Stimulated activated CD4-positive, alpha-beta T cell treated with anti-CD3 and anti-CD28 coated beads, Interleukin-1b, Interleukin-23, amount 100 ng/mL, for 24 hours (primary cell): ENCODE measurements around the gene SCLT1.
"Not testable (repeated sequence)": the region's sequence is repeated elsewhere in the genome, so short reads cannot be mapped to it uniquely, and the experiment has no call there.

Experiments
- DNase-seq, 4 experiments: peaks; one replicate each; pipeline ENCODE4 v3.0.0-alpha.2; 2020; ENCODE audit warnings: low read depth in 4 of 4, low spot score in 1 of 4

Gene SCLT1

DNA sequence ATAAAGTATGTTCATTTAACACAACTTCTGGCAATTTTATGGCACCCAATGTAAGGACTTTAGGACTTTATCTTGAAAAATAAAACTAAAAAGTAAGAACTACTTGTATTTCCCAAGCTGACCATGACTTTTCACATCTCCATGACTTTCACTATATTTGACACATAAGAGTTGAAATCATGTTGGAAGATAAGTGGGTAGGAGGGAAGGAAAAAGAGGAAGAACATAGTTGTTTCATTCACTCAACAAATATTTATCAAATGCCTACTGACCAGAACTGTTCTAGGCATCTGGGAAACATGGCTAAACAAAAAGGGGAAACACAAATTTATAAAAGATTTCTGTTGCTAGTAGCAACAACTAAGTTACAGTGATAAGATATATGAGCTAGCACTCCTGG is 16.0 kb downstream of the SCLT1 start:
- DNase-seq, result no peak

DNA sequence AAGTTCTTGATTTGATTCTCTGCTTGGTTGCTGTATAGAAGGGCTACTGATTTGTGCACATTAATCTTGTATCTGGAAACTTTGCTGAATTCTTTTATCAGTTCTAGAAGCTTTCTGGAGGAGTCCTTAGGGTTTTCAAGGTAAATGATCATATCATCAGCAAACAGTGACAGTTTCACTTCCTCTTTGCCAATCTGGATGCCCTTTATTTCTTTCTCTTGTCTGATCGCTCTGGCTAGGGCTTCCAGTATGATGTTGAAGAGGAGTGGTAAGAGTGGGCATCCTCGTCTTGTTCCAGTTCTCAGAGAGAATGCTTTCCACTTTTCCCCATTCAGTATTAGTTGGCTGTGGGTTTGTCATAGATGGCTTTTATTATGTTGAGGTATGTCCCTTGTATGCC is 23.8 kb downstream of the SCLT1 start:
- not testable (repeated sequence) for DNase-seq

DNA sequence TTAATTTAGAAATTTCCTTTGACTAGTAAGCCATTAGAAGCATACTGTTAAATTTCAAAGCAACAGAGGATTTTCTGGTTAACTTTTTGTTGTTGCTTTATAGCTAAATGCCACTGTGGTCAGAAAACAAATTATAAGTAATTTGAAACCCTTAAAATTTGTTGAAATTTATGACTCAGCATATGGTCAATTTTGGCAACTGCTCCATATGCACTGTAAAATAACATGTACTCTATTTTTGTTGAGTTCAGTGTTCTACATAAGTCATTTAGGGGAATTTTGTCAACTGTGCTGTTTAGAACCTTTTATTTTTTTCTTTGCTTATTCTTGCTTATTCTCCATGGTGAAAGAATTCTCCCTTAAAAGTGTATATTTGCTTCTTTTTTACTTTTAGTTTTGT is 28.6 kb downstream of the SCLT1 start:
- DNase-seq, result no peak

DNA sequence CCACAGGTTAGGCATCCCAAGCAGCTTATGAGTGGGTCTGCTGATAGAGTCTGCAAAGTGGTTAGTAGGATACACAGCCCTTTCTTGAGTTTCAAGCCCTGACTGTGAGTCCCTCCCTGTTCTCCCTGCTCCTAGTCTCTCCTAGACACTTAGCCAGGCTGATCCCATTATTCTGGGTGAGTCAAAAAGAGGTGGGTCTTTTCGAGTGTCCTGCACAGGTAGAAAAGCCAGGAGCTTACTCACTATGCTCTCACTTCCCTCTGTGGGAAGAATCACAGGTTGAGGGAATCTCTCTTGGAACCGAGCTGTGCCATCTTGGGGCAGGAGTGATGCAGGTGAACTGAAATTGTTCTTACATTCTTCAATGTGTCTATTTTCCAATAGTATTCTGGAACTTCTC is 29.7 kb downstream of the SCLT1 start:
- no peak for DNase-seq

DNA sequence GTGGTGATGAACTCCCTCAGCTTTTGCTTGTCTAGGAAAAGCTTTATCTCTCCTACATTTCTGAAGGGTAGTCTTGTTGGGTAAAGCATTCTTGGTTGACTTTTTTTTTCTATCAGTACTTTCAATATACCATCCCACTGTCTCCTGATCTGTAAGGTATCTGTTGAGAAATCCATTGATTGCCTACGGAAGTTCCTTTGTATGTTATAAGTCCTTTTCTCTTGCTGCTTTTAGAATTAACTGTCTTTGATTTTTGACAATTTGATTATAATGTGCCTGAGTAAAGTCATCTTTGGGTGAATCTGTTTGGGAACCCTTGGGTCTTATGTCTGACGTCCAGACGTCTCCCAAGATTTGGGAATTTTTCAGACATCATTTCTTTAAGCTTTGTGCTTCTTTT is 30.8 kb downstream of the SCLT1 start:
- DNase-seq, result no peak

DNA sequence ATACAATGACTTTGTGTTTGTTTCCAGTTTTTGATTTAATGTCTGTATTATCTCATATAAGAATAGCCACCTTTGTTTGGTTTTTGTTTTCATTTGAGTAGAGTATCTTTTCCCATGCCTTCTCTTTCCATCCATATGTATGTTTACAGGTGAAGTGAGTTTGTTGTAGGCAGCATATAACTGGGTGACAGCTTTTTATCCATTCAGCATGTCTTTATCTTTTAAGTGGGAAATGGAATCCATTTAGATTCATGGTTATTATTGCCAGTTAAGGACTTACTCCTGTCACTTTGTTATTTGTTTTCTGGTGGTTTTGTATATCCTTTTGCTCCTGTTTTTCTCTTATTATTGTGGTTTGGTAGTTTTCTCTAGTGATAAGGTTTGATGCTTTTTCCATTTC is 34.3 kb downstream of the SCLT1 start:
- DNase-seq, result no peak

DNA sequence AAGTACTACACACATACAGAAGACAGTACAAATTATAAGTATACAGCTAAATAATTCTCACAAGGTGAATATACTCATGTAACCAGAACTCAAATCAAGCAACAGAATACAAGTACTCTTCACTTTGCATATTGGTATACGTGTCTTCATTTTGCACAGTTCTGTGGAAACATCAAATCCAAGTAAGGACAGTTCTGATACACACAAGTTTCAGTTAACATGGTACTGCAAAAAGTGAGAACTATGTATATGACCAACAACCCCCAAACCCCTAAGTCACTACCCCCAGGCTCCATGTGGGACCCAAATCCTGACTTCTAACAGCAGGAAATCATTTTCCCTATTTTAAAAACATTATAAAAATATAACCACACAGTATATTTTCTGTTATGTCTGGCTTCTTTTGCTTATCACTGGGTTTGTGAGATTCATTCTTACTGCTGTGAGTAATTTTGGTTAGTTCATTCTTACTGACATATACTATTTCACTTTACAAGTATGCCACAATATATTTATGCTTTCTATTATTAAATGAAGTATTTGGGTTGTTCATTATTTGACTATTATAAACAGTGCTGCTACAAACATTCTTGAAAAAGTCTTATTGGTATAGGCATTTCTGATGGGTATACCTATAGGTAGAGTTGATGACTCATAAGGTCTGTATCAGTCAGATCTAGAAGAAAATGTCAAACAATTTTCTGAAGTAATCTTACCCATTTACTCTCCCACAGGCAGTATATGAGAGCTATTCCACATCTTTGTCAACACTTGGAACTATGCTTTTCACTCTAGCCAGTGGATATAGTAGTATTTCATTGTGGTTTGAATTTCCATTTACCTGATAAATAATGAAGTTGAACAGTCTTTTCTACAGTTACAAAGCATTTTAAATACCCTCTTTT is 47.0 kb downstream of the SCLT1 start:
- no peak for DNase-seq

DNA sequence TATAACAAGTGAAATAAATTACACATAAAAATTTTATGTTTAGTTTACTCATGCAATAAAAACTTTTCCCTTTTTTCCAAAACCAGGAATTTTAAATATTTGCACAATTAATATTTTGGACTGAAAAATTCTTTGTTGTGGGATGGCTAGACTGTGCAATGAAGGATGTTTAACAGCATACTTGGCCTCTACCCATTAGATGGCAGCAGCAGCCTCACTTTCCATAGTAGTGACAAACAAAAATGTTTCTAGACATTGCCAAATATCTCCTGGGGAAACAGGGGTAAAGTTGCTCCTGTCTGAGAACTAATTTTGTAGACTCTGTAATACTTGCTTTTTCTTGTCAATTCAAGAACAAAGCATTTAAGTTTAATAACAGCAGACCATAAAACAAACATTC is 49.8 kb downstream of the SCLT1 start:
- no peak for DNase-seq

DNA sequence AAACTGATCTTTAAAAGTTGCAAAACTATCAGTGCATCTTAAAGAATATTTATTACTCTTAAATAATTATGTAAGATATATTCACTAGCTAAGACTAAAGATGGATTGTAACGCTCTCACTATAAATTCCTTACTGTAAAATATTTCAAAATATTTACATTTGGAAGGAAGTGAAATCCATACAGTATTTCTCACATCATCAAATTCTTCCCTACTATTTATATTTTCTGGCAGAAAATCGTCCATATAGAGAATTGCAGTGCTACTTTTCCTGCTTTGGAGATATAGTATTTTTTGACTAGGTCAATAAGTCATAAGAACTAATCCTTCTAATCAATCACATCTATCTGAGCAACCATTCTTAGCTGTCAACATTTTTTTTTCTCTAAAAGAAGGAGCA is 52.9 kb downstream of the SCLT1 start:
- no peak for DNase-seq

DNA sequence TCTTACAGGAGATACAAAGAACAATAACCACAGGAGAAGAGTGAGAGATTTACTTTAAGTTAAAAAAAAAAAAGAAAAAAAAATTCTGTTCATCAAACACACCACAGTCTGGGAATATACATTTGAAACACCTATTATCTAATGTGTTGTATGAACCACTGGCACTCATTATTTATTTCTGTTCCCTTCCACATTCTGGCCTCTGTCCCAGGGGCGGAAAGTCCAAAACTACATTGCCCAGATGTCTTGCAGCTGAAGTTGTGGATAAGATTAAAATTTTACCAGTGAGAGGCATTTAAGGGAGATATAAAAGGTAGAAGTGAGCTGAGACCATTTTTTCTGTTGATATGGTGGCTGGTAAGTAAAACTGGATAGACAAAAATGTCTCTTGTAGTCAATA is 56.2 kb downstream of the SCLT1 start:
- DNase-seq, result no peak

DNA sequence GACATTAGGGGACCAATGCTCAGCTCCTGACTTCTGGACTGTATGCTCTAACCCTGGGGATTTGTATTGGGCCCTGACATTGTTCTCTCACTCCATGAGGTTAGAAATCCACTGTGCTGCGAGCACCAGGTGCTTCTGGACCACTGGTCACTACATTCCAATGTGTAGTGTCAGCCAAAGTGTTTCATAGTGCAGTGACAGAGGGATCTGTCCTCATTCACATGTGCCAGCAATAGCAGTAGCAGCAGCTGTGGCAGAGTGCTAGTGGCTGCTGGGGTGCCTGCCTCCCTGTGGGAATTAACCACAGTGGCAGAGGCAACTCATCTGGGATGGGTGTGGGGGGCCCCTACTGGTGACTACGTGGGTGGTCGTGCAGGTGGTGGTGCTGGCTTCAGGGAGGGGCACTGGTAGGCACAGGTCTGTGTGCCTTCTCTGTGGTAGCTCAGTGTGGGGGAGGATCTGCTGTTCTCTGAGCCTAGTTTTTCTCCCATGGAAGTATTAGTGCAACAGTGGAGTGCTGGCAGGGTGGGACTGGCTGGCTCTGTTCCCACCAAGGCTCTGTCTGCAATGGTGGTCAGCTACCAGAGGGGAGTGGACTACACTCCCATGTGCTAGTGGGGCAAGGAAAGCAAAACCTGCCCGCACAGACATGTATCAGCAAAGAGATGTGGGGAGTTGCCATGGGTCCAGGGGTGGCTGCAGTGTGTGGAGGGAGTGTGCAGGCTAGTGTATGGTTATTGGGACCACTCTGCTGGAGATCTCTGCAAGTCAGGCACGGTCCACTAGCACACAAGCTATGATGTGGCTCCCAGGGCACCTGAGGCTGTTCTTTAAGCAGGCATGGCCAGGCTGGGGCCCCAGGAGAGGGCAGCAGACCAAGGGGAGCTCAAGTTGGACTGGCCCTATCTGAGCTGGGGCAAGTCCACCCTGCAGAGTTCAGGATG is 78.5 kb downstream of the SCLT1 start:
- no peak for DNase-seq

DNA sequence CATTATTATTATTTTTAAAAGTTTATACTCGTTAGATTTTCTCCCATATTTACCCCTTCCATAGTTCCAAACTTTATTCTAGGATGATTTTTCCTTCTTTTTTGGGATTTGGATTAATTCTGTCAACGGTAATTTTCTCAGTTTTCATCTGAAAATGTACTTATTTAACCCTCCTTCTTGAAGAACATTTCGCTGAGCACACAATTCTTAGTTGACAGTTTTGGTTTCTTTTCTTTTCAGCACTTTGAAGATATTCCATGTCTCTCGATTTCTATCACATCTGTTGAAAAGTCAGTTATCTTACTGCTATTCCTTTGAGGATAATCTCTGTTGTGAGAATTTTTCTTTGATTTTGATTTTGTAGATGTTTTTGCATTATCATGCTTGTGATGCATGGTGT is 85.2 kb downstream of the SCLT1 start:
- no peak for DNase-seq

DNA sequence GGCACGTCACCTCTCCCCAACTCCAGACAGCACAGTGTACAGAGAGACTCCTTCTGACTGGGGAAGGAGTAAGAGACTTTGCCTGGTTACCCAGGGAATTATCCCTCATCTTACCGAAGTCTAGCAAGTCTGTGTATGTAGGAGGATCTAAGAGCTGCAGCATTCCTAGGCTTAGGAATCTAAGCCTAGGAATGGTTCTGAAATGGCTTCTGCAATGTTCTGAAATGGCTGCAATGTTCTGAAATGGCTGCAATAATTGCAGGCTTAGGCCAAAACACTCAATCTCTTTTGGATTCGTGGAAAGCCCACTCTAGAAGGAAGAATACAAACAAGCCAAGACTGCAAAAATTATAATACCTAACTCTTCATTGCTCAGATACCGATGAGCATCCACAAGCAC is 106.4 kb downstream of the SCLT1 start:
- no peak for DNase-seq

DNA sequence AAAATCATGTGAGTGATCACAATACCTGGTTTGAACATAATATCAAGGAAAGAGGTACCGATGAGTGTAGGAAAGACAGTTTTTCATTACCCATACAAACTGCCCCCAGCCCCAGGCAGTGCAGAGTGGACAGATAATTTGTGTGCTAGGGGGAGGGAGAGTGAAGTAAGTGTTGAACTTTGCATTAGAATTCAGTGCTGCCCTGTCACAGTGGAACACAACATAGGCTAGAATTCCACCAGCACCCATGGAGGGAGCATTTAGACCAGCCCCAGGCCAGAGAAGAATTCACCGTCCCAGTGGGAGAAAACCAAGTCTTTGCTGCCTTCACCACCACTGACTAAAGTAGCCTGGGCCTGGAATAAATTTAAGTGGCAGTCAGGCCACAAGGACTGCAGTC is 107.3 kb downstream of the SCLT1 start:
- no peak for DNase-seq

DNA sequence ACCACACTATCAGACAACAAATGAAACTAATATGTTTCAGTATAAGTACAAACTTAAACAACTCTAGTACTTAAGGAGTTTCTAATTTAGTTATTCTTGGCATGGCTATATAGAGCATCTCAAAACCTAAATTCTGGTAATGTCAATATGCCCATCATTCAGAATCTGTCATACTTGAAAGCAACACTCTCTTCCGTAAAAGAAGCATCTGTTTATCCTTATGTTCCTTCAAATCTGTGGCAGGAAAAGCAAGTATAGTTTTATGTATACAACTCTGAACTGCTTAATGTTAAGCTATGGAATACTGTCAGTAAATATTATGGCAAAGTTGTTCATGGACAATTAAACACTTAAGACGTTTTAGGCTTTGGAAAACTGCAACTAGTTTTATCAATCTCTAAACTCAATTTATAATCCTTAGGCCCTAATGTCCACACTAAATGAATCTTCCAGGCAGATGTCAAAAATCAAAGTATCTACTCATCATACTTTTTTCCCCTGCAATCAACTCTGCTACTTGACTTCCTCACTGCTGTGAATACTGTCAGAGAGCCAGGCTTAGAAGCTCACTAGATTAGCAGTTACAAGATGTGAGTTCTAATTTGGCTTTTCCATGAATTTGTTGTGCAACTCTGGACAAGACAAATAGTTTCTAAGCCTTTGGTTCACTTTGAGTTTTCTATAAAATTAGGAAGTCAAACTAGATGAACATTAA is 109.4 kb downstream of the SCLT1 start:
- DNase-seq, result no peak

DNA sequence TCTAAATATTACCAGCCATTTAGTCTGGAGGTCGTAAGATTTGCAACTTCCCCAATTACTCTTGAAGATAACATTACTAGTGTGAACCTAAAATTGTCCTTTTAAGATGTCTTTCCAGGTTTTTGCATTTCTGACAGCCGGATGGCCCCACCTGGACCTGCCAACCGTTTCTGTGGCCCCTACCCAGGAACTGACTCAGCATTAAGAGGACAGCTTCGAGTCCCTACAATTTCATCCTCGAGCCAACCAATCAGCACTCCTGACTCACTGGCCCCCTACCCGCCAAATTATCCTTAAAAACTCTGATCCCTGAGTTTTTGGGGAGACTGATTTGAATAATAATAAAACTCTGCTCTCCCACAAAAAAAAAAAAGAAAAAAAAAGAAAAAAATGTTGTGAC is 112.0 kb downstream of the SCLT1 start:
- DNase-seq, result no peak

DNA sequence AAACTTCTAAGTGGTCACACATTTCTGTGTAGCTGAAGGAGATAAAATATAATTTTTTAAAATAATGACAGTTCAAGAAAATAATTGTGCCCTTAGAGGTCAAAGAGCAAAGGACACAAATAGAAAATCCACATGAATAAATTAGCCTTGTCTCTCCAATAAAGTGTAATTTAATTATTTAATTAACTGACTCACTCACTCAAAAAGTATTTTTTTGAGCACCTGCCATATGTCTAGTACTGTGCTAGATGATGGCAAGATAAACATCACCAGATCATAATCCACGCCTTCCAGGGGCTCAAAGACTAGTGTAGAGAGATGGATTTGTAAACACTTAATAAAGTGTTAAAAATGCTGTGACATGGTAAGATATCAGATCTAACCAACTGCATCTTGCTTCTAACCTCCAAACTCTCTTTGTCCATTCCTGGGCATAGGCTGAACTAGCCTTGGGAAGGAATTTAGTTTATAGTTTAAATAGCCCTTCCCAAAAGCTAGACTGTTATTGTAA is 112.5 kb downstream of the SCLT1 start:
- no peak for DNase-seq

DNA sequence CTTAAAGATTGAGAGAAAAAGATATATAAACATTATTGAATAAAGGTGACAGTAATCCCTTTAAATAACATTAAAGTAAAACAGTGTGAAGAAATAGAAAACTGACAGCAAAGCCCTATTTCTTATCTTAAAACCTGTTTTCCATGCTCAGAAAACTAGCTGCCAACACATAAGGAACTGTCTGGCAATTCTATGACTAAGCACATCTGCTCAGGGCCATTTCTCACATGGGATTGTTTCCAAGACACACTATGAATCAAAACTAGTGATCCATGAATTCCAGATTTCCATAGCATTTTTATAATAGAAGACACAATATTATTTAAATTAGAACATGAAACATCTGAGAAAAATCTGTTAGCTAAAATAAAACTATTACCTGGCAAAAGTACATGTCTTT is 113.4 kb downstream of the SCLT1 start:
- DNase-seq, result no peak

DNA sequence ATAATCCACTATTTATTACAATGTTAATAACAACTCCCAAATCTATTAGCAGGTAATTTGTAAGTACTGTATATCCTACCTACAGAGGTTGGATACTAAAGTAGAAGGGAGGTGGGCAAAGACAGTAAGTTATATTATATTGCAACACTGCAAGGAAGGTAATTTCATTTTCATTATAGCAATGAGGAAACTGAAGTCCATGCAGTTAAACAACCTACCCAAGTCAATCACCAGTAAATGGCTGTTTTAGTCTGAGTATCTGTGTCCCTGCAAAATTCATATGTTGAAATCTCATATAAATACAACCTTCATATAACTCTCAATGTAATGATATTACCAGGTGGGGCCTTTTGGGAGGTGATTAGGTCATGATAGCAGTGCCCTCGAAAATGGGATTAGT is 114.4 kb downstream of the SCLT1 start:
- DNase-seq, result no peak

DNA sequence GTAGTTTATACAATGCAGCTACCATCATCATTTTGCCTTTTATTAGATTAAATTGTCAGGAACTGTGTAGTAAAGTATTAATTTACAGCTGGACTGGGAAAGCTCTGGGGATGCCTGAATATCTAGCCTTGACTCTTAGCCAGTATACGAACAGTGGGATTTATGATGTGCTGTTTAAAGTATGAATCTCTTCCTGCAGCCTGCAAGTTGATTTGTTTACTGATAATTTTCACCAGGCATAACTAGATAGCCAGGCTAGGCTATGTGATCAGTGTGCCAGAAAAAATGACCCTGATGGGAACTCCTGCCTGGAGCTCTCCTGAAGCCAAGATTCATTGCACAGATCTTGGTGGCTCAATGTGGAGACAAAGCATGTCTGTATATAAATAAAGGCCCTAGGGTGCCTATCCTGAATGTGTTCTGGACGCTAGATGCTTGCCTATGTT is 119.2 kb downstream of the SCLT1 start:
- no peak for DNase-seq

DNA sequence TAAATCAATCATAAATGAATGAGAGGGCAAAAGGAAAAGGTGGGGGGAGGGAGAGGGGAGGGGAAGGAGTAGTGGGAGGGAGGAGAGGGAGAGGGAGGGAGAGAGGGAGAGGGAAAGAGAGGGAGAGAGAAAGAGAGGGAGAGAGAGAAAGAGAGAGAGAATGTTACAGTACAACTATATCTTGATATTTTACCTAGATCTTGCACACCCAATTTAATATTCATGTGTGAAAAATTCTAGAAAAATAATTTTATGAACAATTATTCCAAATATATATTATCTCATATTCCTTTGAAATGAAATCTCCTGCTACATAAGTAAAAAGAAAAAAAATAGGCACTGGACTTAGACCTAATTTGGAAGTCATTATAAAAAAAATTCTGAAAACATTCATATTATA is 120.0 kb downstream of the SCLT1 start:
- no peak for DNase-seq
